HG02588 (cell line): ENCODE results near the gene UNC5B.

Experiments used
- ATAC-seq: cut with Tn5 transposase; IDR thresholded peaks from one replicate; pipeline ENCODE4 v1.9.1; 2021; ENCODE audit warnings: mild to moderate bottlenecking, moderate library complexity; ENCODE audit not compliant: unreplicated experiment

UNC5B gene

GRCh38 chr10:71212318-71213126 lies at the start of gene UNC5B:
UNC5B (plus strand) TSS chr10:71212570; CDS start chr10:71212986, 416 bp downstream.
- ATAC-seq, result no peak

- ATAC-seq, result no peak
Observed at GRCh38 chr10:71173466-71173865, 38.9 kb upstream of the UNC5B start.

DNA sequence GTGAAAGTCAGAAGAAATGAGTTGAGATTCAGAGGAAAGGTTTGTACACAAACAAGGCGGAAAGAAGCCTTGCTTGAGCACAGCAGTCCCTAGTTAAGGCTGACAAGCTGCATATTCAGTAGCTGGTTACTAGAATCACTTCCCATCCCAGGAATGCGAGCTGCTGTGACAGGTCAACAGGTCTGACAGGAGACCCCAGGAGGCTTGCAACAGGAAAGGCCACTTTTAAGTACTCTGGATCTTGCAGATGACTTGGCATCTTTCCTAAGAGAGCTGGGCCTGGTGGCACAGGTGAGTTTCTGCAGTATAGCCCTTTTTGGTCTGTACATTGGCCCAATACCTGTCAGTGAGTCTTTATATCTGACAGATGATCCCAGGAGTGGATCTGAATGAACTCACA lies 35.7 kb upstream of the UNC5B start:
- no peak for ATAC-seq

GRCh38 chr10:71177651-71178199 lies 34.6 kb upstream of the UNC5B start:
- ATAC-seq, result no peak

DNA sequence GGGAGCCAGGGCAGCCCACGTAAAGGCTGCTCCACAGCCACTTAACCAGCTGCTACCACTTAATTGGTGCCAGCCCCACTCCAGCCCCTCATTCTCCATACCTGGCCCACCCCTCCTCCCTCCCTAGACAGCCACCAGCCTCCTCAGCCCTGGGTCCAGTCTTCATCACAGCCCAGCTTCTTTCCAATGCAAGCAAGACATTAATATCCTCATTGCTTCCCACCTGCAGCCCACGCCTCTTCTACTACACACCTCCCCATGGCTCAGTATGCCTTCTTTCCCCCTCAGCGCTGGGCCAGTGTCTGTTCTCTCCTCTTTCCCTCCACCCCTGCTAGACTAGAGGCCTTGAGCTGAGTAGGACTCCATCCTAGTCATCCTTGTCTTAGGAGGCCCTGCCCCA lies 33.5 kb upstream of the UNC5B start:
- ATAC-seq, result no peak

DNA sequence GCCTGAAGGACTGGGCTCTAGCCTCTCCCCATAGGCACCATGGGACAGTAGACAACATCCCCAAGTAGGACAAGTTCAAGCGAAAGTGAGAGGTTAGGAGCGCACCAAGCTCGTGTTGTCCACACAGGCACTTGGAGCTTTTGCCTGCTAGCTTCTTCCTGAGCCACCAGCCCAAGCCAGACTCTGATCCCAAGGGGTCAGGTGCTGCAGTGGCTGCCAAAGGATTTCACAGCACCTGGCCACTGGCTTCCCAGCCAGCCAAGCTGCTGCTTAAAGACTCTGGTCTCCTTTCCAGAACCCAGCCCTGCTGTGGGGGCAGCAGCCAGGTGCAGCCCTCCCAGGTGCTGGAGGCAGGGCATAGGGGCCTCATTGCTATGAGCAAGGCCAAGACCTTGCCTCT lies 33.0 kb upstream of the UNC5B start:
- no peak for ATAC-seq

GRCh38 chr10:71184421-71184820 lies 27.9 kb upstream of the UNC5B start:
- no peak for ATAC-seq

GRCh38 chr10:71185209-71185608 lies 27.2 kb upstream of the UNC5B start:
- ATAC-seq, result no peak

DNA sequence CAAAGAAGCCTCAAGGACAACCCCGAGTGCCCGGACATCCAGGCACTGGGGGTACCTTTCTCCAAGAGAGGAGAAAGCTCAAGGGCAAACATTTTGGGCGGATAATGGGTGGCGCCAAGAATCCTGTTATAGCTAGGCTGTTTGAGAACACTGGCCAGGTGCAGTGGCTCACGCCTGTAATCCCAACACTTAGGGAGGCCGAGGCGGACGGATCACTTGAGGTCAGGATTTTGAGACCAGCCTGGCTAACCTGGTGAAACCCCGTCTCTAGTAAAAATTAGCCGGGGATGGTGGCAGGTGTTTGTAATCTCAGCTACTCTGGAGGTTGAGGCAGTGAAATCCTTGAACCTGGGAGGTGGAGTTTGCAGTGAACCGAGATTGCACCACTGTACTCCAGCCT lies 25.2 kb upstream of the UNC5B start:
- ATAC-seq, result no peak

DNA sequence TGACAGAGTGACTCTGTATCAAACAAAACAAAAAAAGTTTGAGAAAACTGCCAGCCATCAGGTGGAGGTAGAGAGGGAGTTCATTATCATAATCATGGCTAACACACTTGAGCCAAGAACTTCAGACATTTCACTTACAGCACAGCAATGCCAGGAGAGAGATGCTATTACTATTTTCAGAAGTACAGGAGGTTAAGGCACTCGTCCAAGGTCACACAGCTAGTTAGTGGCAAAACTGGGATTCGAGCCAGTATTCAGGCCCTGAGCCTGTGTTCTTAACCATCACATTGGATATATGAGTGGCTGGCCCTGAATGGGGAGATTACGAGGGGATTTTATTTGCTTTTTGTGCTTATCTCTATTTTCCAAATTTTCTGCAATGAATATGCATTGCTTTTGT lies 24.8 kb upstream of the UNC5B start:
- no peak for ATAC-seq

- ATAC-seq, result no peak
Observed at GRCh38 chr10:71188201-71188600, 24.2 kb upstream of the UNC5B start.

DNA sequence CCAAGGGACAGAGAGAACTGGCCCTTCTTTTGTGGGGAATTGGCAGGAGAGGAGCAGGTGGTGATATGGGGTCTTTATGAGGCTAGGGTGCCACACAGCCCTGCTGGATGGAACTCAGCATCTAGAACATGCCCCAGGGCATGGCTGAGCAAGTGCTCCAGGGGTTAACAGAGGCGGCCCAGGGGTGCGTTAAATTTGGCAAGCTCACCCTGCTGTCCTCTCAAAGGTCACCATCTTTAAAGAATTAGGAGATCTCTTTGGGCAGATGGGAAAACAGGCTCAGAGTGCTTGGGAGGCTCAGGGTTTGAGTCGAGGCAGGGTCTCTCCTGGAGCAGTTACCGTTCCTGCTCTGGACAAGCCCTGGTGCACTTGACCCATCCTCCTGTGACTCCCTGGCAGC lies 21.4 kb upstream of the UNC5B start:
- no peak for ATAC-seq

DNA sequence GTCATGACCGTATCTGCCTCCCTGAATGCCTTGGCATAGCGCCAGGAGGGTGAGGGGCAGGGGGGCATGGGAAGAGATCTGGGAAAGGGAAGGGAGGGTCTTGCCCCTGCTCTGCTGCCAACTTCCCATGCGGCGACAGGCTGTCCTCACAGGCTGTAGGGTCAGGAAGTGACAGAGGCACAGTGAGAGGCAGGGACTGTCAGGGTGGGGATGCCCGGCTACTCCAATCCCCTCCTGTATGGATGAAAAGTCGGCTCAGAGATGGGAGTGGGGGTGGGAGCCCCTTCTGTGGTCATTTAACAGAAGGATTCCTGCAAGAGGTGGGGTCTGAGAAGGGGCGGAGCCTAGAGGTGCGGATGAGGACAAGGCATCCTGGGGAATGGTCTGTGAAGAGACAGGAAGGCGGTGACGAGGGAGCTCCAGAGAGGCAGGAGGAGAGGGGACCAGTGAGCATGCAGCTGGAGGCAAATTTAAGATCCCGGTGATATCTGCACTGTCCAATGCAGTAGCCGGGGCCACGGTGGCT lies 20.8 kb upstream of the UNC5B start:
- ATAC-seq, result no peak

DNA sequence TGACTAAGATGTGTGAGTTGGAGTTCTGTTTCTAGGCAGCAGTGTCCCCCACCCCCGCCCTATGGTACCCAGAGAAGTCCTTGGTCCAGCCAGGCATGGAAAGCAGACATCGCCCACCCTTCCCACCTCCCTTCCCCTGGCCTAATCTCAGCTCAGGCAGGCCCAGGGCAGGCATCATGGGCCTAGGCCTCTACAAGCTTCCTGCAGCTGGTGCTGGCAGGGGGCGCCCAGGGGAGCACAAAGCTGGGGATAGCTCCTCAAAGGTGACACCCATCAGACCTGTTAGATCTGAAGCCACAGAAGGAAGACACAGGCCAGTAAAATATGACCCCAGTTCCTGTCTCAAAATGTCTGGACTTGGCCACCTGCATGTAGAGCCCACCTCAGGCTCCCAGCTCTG lies 18.9 kb upstream of the UNC5B start:
- no peak for ATAC-seq

DNA sequence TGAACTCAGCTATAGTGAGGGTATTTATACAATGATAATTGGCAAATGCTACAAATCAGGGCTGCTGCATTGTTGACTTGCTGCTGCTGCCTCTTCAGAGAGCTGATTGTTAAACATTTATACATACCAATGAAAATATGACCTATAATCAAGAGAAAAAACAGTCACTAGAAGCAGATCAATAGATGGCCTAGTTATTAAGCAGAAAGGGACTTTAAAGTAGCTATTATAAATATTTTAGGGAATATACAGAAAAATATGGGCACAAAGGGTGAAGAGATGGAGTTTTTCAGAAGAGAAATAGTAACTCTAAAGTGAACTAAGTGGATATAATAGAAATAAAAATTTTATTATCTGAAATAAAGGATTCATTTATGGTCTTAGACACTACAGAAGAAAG lies 14.4 kb upstream of the UNC5B start:
- no peak for ATAC-seq

DNA sequence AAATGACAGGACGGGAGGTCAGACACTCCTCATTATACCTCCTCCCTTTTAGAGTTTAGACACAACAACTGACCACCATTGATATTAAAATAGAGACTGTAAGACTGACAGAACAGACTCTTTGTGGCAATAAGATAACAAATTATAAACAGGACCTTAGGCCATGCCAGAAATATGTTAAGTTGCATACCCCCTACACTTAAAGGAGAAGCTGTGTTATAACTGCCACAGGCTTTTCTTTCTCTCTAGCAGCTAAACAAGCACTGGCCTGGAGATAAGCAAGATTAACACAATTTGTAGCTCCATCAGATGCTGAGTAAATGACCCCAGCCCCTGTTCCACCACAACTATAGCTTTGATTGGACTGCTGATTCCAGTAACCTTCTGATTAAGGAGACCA lies 10.5 kb upstream of the UNC5B start:
- ATAC-seq, result no peak

DNA sequence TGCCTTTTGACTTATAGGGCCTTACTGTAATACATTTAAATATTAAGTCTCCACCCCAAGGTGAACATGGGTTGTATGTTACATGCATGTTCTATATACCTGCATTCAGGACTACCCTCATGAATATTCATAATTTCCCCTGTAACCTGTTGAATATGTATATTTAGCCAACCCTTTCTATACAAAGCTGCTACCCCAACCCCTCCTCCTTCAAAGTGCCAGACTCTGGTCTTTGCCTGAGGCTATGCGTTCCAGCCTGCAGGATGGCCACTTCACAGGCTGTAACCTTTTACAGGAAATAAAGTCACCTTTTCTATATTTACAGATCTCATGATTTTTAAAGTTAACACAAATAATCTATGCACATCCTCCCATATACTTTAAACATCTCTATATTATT lies 10.1 kb upstream of the UNC5B start:
- no peak for ATAC-seq

DNA sequence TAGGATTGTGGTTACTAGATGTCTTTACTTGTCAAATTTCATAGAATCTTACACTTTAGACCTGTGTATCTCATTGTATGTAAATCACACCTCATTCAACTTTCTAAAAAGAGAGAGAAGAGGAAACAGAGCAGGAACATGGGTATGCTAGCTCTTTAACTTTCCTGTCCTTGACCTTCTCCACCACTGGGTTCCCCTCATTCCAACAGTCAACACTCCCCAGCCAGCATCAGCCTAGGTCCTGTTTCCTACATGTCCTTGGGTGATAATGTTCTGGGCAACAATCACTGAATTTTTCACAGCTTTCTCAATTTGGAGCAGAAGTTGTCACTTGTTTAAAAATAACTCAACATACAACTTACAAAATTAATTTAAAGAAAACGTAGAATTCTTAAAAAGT lies 9.2 kb upstream of the UNC5B start:
- ATAC-seq, result no peak

- no peak for ATAC-seq
Observed at GRCh38 chr10:71203716-71204115, 8.7 kb upstream of the UNC5B start.

DNA sequence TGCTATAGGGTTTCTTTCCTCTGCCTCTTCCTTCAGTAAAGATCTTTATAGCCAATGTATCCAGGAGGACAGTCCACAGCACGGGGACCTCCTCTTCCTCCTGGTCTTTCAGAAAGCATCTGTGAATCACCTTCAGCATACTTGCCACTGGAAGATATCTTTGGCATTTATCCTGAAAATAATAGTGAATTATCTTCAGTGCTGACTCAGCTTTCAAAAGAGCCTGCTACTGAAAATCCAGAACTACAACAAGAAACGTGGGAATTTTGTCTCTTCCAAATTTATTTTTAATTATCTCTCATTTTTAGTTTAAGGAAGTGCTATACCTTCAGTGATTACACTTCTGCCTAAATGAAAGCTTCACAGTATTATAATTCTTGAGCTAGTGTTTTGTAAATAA lies 7.6 kb upstream of the UNC5B start:
- no peak for ATAC-seq

GRCh38 chr10:71205468-71205867 lies 6.9 kb upstream of the UNC5B start:
- no peak for ATAC-seq

DNA sequence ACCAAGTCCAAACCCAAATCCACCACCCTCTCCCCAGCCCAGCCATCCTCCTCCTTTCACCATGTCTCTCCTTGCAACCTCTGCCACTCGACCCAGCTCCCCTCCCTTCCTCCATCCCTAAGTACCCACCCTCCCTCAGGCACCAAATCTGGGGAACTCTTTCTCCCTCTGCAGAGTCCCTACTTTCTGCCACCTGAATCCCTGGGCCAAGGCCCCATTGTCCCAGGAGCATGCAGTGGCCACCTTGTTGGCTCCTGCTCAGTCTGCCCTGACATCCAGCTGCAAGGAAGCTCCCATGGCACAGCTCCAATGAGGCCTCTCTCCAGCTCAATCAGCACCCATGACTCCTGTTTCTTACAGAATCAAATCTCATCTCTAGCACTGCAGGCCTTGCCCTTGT lies 5.5 kb upstream of the UNC5B start:
- no peak for ATAC-seq

GRCh38 chr10:71207578-71207977 lies 4.8 kb upstream of the UNC5B start:
- no peak for ATAC-seq
